ENCODE results near the gene TRHDE.

- TF ChIP-seq, protein P1, sequence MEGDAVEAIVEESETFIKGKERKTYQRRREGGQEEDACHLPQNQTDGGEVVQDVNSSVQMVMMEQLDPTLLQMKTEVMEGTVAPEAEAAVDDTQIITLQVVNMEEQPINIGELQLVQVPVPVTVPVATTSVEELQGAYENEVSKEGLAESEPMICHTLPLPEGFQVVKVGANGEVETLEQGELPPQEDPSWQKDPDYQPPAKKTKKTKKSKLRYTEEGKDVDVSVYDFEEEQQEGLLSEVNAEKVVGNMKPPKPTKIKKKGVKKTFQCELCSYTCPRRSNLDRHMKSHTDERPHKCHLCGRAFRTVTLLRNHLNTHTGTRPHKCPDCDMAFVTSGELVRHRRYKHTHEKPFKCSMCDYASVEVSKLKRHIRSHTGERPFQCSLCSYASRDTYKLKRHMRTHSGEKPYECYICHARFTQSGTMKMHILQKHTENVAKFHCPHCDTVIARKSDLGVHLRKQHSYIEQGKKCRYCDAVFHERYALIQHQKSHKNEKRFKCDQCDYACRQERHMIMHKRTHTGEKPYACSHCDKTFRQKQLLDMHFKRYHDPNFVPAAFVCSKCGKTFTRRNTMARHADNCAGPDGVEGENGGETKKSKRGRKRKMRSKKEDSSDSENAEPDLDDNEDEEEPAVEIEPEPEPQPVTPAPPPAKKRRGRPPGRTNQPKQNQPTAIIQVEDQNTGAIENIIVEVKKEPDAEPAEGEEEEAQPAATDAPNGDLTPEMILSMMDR (conservative IDR thresholded peaks at IDR 0.05): no peak
- TF ChIP-seq EZH2 (IDR thresholded peaks at IDR 0.05; ENCODE audit: low read depth): no peak
Observed at GRCh38 chr12:72522411-72522810, 250.2 kb downstream of the TRHDE start.

Data from PC-9 (cell line).